Measurements from ENCODE around the gene NRG3.
A peak's percentile ranks its signal among the peaks of the same experiment; 100 is the strongest.

The NRG3 gene

DNA sequence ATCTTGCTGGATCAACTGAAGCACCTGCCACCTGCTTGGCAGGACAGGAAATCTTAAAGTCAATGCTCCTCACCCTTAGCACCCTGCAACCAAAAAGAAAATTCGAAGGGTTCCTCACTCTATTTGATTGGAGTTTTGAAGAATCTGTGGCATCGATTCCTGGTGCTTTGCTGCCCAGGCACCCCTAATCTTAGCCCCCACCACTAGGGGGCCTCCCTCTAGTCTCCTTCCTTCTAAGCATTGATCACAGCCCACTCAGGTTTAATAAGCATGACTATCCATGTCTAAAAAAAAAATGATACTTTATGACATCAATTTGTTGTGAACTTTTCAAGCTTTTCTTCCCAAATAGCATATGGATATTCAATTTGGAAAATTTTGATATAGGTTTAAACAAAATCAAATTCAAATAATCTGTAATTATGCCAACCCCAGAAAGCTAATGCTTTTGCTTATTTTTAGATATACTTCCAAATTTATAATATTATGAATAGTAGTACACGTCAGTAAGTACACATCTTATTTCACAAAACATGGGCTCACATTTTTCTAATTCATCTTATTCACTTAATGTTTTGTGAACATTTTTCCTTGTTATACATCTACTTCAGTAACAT is 45.3 kb downstream of the NRG3 start:
- peak; percentile 21 for DNase-seq (ENCODE audit: extremely low spot score)

DNA sequence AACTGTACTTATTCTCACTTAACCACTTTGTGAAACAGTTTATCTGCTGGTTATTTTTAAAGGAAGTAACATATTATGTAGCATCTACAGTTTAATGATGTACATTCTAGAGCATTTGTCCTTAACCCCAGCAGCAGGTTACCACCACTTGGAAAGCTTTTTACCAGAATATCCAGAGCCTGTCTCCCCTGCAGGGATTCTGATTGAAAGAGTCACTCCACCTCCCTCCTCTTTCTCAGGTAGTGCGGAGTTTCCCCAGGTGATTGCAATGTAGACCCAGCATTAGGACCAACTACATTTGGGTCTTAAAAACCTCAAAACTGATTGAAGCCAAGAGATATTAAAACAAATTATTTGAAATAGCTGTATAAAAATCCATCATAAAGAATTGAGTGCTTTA is 53.1 kb downstream of the NRG3 start:
- ChIA-PET POLR2A (no interaction called here), CTCF (interaction anchor here (0.8 kb wide), 1 partner anchor 38 kb away, joined by 3 read pairs; no protein-coding TSS in a partner anchor)
- TF ChIP-seq, protein P1, sequence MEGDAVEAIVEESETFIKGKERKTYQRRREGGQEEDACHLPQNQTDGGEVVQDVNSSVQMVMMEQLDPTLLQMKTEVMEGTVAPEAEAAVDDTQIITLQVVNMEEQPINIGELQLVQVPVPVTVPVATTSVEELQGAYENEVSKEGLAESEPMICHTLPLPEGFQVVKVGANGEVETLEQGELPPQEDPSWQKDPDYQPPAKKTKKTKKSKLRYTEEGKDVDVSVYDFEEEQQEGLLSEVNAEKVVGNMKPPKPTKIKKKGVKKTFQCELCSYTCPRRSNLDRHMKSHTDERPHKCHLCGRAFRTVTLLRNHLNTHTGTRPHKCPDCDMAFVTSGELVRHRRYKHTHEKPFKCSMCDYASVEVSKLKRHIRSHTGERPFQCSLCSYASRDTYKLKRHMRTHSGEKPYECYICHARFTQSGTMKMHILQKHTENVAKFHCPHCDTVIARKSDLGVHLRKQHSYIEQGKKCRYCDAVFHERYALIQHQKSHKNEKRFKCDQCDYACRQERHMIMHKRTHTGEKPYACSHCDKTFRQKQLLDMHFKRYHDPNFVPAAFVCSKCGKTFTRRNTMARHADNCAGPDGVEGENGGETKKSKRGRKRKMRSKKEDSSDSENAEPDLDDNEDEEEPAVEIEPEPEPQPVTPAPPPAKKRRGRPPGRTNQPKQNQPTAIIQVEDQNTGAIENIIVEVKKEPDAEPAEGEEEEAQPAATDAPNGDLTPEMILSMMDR (IDR thresholded peaks at IDR 0.05; ENCODE audit: control extremely low read depth, extremely low read depth, low read depth, missing control alignments) = no peak
- no peak for DNase-seq (ENCODE audit: extremely low spot score)

More for the DNA sequence above, 45.3 kb downstream of the NRG3 start:
- POLR2A ChIA-PET = no interaction called here
- TF ChIP-seq, protein P1 (IDR thresholded peaks at IDR 0.05; ENCODE audit: control extremely low read depth, extremely low read depth, low read depth, missing control alignments) = peak; percentile 51
- CTCF ChIA-PET = interaction anchor here (1.0 kb wide), 1 partner anchor 24 kb away, joined by 3 read pairs; no protein-coding TSS in a partner anchor

DNA sequence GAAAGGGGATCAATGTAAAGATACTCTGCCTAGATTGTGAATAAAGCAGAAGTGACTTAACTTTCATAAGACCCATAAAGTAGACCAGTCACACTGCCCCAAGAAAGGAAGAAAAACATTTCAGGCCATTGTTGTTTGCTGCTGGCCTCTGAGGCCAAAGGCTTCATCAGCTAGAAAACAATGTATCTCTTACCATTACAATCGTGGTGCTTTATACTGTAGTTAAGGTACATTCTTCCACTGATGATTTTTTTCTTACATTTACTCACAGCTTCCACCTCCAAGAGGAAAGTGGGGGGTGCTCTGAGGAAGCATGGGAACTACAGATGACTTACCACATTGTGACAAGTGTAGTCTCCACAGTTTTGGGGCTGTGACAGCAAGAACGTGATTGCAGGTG is 68.6 kb downstream of the NRG3 start:
- POLR2A ChIA-PET = no interaction called here
- CTCF ChIA-PET = no interaction called here
- no peak for DNase-seq (ENCODE audit: extremely low spot score)
- TF ChIP-seq, protein P1 (IDR thresholded peaks at IDR 0.05; ENCODE audit: control extremely low read depth, extremely low read depth, low read depth, missing control alignments) = no peak

DNA sequence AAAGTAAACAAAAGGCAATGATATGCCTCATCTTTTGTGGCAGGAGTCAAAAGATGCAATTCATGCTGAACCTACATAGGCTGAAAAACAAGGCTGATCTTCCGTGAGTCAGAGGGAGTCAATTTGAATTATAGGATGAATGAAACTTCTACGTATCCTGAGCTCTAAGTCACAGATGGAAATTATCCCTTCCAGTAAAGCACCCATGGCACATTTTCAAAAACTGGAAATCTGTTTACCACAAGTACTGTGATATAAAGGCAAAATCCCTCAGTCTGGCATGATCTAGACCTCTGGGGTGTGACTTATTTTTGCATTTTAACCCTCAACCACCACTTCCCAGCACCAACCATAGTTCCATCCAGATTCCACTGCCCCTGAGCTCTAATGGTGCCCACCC is 69.6 kb downstream of the NRG3 start:
- ChIA-PET POLR2A (no interaction called here), CTCF (no interaction called here)
- TF ChIP-seq, protein P1 (IDR thresholded peaks at IDR 0.05; ENCODE audit: control extremely low read depth, extremely low read depth, low read depth, missing control alignments) = no peak
- DNase-seq (ENCODE audit: extremely low spot score) = no peak

DNA sequence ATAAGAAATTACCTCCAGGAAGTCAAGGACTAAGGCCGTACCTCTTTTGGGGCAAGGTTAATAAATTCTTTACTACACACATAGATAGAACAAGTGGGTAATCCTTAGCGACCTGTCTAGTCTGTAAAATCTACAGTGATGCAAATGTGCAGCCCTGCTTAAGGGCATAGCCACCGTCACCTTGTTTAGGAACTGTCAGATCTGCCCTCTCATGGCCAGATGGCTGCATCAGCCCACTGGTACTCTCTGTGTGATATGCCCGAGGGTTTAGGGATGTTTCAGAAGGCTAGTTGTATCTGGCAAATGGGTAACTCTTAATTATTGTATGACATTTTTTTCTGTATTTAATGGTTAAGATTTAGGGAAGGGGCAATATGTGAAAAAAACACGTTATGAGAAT is 74.3 kb downstream of the NRG3 start:
- ChIA-PET CTCF (no interaction called here), POLR2A (no interaction called here)
- TF ChIP-seq, protein P1 (IDR thresholded peaks at IDR 0.05; ENCODE audit: control extremely low read depth, extremely low read depth, low read depth, missing control alignments) = no peak
- DNase-seq (ENCODE audit: extremely low spot score) = no peak

DNA sequence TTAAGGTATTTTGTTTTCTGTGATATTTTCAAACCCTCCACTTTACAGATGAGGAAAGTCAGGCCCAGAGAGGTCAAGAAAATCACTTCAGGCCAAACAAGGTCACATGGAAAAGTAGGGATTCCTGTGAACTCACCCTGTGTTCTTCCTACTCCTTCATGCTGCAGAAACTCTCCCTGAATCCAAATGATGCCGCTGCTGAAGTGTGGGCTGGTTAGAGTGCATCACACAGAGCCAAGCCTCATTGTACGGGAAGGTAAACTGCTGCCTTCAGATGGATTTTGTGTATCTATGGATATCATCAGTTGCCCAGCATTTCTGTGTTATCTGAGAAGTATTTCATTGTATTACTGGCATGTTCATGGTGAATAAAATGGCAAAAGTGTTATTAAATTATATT is 75.4 kb downstream of the NRG3 start:
- POLR2A ChIA-PET = no interaction called here
- CTCF ChIA-PET = no interaction called here

More for the DNA sequence above, 75.4 kb downstream of the NRG3 start:
- TF ChIP-seq, protein P1 (IDR thresholded peaks at IDR 0.05; ENCODE audit: control extremely low read depth, extremely low read depth, low read depth, missing control alignments) = no peak
- DNase-seq (ENCODE audit: extremely low spot score) = no peak

Data from GM10248 (cell line).